GM21528 (cell line): ENCODE measurements around the gene COL12A1.

Source experiments
- ATAC-seq: cut with Tn5 transposase; IDR thresholded peaks from one replicate; pipeline ENCODE4 v1.9.1; 2021; ENCODE audit warnings: mild to moderate bottlenecking, moderate library complexity; ENCODE audit not compliant: unreplicated experiment, low FRiP score

The COL12A1 gene

GRCh38 chr6:75147512-75147911, 58.3 kb downstream of the COL12A1 start:
- ATAC-seq, result peak; percentile 98

- no peak for ATAC-seq
These were observed 59.9 kb downstream of the COL12A1 start for GRCh38 chr6:75145976-75146375.

- no peak for ATAC-seq
These were observed 60.6 kb downstream of the COL12A1 start for GRCh38 chr6:75145211-75145610.

- no peak for ATAC-seq
These were observed 61.5 kb downstream of the COL12A1 start for GRCh38 chr6:75144386-75144785.

- no peak for ATAC-seq
These were observed 62.7 kb downstream of the COL12A1 start for GRCh38 chr6:75143191-75143590.

- ATAC-seq, result no peak
These were observed 63.1 kb downstream of the COL12A1 start for GRCh38 chr6:75142721-75143120.

GRCh38 chr6:75135876-75136275, 70.0 kb downstream of the COL12A1 start:
- ATAC-seq, result no peak

- no peak for ATAC-seq
These were observed 70.4 kb downstream of the COL12A1 start for GRCh38 chr6:75135450-75135849.

GRCh38 chr6:75130784-75131183, 75.1 kb downstream of the COL12A1 start:
- ATAC-seq, result no peak

GRCh38 chr6:75128878-75129570, 76.8 kb downstream of the COL12A1 start:
- ATAC-seq, result no peak

- no peak for ATAC-seq
These were observed 79.3 kb downstream of the COL12A1 start for GRCh38 chr6:75126518-75126917.

GRCh38 chr6:75124983-75125382, 80.9 kb downstream of the COL12A1 start:
- no peak for ATAC-seq

GRCh38 chr6:75124085-75124484, 81.8 kb downstream of the COL12A1 start:
- no peak for ATAC-seq

- ATAC-seq, result no peak
These were observed 86.8 kb downstream of the COL12A1 start for GRCh38 chr6:75118925-75119515.

- ATAC-seq, result no peak
These were observed 88.2 kb downstream of the COL12A1 start for GRCh38 chr6:75117701-75118100.

- no peak for ATAC-seq
These were observed 88.9 kb downstream of the COL12A1 start for GRCh38 chr6:75116946-75117345.

GRCh38 chr6:75115481-75115880, 90.4 kb downstream of the COL12A1 start:
- no peak for ATAC-seq

GRCh38 chr6:75114806-75115205, 91.0 kb downstream of the COL12A1 start:
- ATAC-seq, result no peak

- no peak for ATAC-seq
These were observed 91.7 kb downstream of the COL12A1 start for GRCh38 chr6:75114195-75114594.

- no peak for ATAC-seq
These were observed 92.4 kb downstream of the COL12A1 start for GRCh38 chr6:75113446-75113845.

GRCh38 chr6:75109765-75110164, 96.1 kb downstream of the COL12A1 start:
- no peak for ATAC-seq

- no peak for ATAC-seq
These were observed 96.8 kb downstream of the COL12A1 start for GRCh38 chr6:75109022-75109421.
